ENCODE measurements around the gene PER3.

PER3 gene

DNA sequence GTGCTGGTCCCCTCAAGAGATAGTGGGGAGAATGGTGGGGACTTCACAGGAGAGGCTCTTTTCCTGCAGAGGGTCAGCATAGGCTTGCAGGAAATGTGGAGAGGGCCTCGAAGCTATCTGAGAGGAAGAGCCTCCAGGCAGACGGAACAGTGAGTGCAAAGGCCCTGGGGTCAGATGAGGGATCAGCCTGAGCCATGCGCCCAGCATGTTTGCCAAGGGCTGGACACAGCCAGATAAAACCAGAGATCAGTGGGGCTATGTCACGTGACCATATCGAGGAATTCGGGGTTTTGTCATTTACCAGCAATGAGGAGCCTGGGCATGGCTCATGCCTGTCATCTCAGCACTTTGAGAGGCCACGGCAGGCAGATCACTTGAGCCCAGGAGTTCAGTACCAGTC, 75.3 kb downstream of the PER3 start:
- no peak overlapping the region for H3K4me3 ChIP-seq (ENCODE audit: control insufficient read depth, low read depth, low read length)
- TF ChIP-seq, protein P1, sequence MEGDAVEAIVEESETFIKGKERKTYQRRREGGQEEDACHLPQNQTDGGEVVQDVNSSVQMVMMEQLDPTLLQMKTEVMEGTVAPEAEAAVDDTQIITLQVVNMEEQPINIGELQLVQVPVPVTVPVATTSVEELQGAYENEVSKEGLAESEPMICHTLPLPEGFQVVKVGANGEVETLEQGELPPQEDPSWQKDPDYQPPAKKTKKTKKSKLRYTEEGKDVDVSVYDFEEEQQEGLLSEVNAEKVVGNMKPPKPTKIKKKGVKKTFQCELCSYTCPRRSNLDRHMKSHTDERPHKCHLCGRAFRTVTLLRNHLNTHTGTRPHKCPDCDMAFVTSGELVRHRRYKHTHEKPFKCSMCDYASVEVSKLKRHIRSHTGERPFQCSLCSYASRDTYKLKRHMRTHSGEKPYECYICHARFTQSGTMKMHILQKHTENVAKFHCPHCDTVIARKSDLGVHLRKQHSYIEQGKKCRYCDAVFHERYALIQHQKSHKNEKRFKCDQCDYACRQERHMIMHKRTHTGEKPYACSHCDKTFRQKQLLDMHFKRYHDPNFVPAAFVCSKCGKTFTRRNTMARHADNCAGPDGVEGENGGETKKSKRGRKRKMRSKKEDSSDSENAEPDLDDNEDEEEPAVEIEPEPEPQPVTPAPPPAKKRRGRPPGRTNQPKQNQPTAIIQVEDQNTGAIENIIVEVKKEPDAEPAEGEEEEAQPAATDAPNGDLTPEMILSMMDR (conservative IDR thresholded peaks at IDR 0.05; ENCODE audit: control insufficient read depth, insufficient read depth, low read depth, low read length), result no peak
- DNase-seq (ENCODE audit: low read depth), result no peak

DNA sequence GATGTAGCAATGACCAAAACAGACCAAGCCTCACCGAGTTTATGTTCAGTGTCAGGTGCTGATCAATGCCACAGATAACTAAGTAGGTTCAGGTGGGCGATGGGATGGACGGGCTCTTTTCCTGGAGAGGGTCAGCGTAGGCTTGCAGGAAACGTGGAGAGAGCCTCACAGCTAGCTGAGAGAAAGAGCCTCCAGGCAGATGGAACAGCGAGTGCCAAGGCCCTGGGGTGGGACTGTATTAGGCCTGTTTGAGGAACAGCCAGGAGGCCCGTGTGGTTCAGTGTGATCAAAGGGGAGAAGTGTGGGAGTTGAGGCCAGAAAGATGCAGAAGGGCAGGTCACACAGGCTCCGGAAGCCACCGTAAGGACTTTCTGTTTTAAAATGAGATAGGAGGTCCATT, 76.0 kb downstream of the PER3 start:
- TF ChIP-seq, protein P1 (conservative IDR thresholded peaks at IDR 0.05; ENCODE audit: control insufficient read depth, insufficient read depth, low read depth, low read length), result no peak
- DNase-seq (ENCODE audit: low read depth), result no peak
- H3K4me3 ChIP-seq (ENCODE audit: control insufficient read depth, low read depth, low read length), result no peak overlapping the region

DNA sequence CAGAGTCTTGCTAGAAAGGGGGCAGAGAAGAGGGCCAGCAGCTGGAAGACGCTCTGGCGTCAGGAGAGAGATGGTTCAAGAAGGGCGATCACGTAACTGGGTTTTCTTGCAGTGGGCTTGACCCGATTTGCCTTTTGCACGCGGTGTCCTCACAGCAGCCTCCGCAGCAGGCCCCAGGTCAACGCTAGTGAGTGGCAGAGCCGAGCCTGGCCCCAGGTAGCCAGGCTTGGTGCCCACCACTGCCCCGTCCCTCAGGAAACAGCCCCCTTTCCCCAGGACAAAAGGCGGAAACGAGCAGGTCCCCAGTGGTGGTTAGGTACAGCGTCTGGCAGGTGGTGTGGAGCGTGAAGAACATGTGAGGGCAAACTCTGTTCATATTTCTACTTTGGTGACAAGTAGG, 77.4 kb downstream of the PER3 start:
- TF ChIP-seq, protein P1 (conservative IDR thresholded peaks at IDR 0.05; ENCODE audit: control insufficient read depth, insufficient read depth, low read depth, low read length), result no peak
- no peak overlapping the region for H3K4me3 ChIP-seq (ENCODE audit: control insufficient read depth, low read depth, low read length)
- DNase-seq (ENCODE audit: low read depth), result no peak

DNA sequence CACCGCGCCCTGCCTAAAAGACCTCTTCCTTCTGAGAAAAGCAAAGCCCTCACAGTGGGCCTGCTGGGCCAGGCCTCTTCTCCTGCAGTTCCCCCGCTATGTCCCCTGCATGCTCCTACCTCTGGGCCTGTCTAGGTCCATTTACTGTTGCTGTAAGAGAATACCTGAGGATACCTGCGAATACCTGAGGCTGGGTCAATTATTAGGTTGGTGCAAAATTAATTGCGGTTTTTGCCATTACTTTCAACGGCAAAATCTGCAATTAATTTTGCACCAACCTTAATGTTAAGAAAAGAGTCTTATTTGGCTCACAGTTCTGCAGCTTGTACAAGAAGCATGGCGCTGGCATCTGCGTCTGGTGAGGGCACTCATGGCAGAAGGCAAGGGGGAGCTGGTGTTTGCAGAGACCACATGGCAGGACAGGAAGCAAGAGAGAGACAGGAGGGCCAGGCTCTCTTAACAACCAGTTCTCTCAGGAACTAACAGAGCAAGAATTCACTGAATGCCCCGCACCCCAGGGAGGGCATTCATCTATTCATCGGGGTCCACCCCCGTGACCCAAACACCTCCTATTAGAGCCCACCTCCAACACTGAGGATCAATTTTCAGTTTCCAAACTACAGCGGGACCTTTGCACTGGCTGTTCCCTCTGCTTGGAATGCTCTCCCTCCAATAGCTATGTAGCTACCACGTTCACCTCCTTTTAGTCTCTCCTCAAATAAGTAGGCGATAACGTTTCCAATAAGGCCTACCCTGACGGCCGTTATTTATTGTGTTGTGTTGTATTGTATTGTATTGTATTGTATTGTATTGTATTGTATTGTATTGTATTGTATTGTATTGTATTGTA, 78.3 kb downstream of the PER3 start:
- no peak for DNase-seq (ENCODE audit: low read depth)
- no peak overlapping the region for H3K4me3 ChIP-seq (ENCODE audit: control insufficient read depth, low read depth, low read length)
- TF ChIP-seq, protein P1 (conservative IDR thresholded peaks at IDR 0.05; ENCODE audit: control insufficient read depth, insufficient read depth, low read depth, low read length), result no peak

DNA sequence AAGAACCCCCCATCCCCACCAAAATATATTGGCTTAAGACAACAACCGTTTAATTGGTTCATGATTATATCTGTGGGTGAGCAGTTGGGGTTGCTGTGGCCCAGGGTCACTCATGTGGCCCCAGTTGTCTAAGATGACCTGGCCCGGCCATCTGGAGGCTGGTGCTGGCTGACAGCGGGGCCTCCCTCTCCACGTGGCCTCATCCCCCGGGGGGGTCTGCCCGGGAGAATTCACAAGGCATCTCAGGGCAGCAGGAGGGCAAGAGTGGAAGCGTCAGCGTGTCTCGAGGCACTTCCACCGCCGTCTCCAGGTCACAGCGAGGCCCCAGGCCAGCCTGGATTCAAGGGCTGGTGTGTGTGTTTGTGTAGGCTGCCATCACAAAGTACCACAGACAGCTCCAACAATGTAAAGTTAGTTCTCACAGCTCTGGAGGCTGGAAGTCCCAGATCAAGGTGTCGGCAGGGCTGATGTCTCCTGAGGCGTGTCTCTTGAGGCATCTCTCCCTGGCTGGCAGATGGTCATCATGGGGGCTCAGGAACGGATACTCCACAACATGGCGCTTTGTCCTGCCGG, 79.8 kb downstream of the PER3 start:
- DNase-seq (ENCODE audit: low read depth), result no peak
- no peak overlapping the region for H3K4me3 ChIP-seq (ENCODE audit: control insufficient read depth, low read depth, low read length)
- TF ChIP-seq, protein P1 (conservative IDR thresholded peaks at IDR 0.05; ENCODE audit: control insufficient read depth, insufficient read depth, low read depth, low read length), result no peak

DNA sequence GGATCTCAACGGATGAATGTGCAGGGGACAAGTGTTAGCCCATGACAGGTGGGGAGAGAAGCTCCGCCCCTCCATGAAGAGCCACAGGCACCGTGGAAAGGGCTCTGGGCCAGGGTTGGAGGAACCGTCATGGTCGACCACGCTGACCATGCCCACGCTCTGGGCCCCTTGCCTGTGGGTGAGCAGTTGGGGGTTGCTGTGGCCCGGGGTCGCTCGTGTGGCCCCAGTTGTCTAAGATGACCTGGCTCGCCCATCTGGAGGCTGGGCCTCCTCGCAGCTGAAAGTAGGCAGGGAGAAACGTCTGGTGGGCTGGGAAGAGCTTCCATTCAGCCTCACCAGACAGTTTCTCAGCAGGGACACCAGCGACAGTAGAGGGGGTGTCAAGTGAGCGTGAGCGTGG, 81.9 kb downstream of the PER3 start:
- TF ChIP-seq, protein P1 (conservative IDR thresholded peaks at IDR 0.05; ENCODE audit: control insufficient read depth, insufficient read depth, low read depth, low read length), result no peak
- no peak overlapping the region for H3K4me3 ChIP-seq (ENCODE audit: control insufficient read depth, low read depth, low read length)
- DNase-seq (ENCODE audit: low read depth), result no peak
